GM21786 (cell line): ENCODE data around the gene TCP11L2.
"Not testable (repeated sequence)": the region's sequence is repeated elsewhere in the genome, so short reads cannot be mapped to it uniquely, and the experiment has no call there.

Source experiments
- ATAC-seq: cut with Tn5 transposase; IDR thresholded peaks from one replicate; pipeline ENCODE4 v1.9.1; 2021; ENCODE audit not compliant: unreplicated experiment

TCP11L2 gene

DNA sequence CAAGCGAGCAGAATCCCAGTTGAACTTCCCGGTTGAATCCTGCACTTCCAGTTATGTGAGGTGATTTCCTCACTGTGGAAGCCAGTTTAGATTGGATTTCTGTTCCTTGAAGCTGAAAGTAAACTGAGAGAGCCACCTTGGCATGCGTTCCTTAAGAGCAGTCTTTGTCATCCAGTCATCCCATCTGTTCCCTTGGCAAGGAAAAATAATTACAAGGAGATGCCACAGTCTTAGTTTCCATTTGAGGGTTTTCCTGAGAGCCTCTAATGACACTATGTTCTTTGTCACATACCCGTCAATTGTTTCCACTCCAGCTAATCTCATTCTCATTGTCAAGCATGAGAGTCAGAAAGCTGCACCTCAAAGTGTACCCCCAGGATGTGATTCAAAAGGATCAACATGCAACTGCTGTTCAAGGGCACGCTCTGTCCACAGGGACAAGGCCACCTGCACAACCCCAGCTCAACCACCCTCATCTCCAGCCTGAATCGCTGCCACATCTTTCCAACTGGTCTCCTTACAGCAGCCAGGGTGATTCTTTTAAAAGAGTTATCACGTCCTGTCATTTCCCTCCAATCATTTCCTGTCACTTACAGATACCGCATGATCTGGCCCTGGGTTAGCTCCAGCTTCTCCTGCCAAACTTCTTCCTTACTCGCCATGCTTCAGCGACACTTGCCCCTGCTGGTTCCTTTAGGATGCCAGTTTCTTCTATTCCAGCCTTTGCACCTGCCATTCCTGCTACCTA lies 18.0 kb upstream of the TCP11L2 start:
- ATAC-seq, result no peak

- ATAC-seq, result no peak
These were observed 16.6 kb upstream of the TCP11L2 start for GRCh38 chr12:106285982-106286381.

GRCh38 chr12:106286576-106287162 lies 15.9 kb upstream of the TCP11L2 start:
- ATAC-seq, result not testable (repeated sequence)

DNA sequence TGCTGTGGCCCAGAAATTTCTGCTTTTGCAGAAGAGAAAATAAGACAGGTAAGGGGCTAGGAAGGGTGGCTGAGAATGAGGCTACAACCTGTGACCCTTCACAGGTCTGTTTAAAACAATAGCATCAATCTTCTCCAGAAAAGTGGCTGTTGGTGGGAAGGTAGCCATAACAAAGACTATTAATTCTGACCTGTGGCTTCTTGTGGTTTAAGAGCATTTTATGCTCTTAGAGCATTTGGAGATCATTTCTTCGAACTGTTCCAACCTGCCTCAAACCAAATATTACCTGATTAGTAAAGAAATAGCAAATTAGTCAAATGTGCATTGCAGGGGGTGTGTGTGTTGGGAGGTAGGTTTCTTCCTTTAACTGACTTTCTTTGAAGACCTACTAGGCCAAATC lies 15.2 kb upstream of the TCP11L2 start:
- no peak for ATAC-seq

GRCh38 chr12:106288101-106288493 lies 14.4 kb upstream of the TCP11L2 start:
- no peak for ATAC-seq

DNA sequence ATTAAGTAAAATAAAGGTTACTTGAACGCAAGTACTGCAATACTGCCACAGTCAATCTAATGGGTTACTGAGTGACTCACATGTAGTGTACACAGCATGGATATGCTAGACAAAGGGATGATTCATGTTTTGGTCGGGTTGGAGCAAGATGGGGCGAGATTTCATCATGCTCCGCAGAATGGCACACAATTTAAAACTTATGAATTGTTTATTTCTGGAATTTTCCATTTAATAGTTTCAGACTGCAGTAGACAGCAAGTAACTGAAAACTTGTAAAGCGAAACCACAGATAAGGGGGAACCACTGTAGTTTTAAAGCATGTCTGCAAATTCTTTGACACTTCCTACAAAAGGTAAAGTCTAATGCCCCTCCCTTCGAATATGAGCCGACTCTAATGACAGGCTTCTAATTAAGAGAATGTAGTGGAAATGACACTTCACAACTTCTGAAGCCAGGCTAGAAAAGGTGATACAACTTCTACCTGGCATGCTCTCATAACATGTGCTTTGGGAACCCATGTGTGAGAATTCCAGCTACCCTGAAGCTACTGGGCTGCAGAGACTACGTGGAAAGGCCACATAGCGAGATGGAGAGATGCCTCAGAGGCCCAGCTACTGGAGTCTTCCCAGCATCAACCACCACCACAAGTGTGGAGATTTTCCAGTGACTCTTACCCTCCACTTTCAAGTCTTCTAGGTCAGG lies 13.9 kb upstream of the TCP11L2 start:
- ATAC-seq, result no peak

DNA sequence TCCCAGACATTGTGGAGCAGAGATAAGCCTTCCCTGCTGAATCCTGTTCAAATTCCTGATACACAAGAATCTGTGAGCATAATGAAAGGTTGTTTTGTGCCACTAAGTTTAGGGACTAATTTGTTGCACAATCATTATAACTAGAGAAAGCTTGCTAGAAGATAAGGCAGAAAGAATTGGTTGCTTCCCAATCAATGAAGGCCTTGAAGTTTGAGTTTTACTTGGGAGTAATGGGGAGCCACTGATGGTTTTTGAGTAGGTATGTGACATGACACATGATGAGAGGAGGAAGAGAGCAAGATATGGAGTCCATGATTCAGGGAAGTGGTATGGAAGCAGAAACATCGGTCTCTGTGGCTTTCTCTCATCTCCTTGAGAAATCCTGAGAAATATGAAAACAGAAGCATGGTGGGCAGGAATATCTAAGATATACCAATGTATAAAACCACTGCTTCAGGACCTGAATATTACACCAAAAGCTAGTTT lies 13.3 kb upstream of the TCP11L2 start:
- no peak for ATAC-seq

DNA sequence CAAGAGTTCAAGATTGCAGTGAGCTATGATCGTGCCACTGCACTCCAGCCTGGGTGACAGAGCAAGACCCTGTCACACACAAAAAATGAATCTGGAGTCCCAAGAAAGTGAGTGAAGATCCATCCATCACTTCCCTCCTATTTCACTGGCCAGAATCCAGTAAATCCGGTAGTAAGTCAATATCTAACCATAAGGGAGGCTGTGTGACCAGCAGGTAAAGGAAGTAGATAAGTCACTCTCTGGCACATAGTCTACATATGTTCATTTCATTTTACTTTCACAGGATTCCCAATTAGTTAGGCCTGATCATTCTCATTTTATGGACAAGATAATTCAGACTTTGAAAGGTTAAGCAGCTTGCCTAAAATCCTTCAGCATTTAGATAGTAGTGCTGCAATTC lies 11.9 kb upstream of the TCP11L2 start:
- no peak for ATAC-seq

DNA sequence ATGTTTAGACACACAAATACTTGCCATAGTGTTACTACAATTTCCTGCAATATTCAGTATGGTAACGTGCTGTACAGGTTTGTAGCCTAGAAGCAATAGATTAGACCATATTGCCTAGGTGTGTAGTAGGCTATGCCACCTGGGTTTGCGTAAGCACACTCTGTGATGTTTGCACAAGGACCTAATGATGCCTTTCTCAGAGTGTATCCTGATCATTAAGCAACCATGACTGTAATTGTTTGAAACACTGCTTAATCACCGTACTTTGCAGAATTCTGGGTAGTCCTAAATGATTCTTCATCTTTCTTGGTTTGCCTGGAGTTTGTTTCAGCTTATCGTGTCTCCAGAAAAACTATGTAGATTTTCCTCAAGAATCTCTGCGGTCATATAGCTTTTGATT lies 11.2 kb upstream of the TCP11L2 start:
- ATAC-seq, result no peak

- ATAC-seq, result no peak
These were observed 10.2 kb upstream of the TCP11L2 start for GRCh38 chr12:106292339-106292738.

DNA sequence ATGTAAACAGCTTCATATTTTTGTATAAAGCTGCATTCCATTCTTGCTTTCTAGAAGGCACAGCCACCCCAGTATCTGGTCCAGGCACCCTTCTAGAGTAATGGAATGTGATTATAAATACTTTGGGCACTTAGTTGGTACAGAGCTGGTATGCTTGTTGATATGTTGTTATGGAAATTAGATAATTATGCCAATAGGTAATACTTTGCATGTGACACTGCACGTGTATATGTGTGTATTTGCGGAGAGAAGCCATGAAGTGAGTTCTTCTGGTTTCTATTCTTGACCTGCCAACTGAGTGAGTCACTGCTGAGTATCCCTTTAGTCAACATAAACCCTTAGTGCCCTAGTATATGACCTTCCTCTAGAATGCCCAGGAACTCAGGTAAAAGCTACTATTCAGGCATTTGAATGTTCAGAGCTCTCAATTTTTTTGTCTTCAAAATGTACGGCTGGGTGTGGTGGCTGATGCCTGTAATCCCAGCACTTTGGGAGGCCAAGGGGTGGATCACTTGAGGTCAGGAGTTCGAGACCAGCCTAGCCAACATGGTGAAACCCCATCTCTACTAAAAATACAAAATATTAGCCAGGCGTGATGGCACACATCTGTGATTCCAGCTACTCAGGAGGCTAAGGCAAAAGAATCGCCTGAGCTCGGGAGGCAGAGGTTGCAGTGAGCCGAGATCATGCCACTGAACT lies 6.2 kb upstream of the TCP11L2 start:
- no peak for ATAC-seq

- ATAC-seq, result no peak
These were observed 5.5 kb upstream of the TCP11L2 start for GRCh38 chr12:106297075-106297474.

DNA sequence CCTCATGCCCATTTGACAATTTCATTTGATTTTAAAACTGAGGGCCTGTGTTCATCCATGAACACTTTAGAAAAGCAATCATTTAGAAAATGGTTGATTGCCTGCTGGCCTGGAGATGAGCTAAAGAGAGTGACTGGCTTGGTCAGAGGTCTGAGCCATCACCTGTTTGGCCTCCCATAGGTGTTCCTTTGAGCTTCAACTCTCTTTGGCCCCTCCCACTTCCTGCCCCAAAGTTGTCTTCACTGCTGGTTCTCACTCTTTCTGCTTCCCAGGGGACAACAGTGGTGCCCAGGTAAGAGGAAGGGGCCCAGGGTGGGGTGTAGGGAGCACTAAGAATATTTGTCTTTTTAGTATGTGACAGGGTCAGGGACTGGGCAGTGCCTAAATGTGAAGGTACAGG lies 4.9 kb upstream of the TCP11L2 start:
- ATAC-seq, result no peak

GRCh38 chr12:106299202-106299774 lies 3.2 kb upstream of the TCP11L2 start:
- ATAC-seq, result no peak

GRCh38 chr12:106300761-106301160 lies 1.8 kb upstream of the TCP11L2 start:
- no peak for ATAC-seq

DNA sequence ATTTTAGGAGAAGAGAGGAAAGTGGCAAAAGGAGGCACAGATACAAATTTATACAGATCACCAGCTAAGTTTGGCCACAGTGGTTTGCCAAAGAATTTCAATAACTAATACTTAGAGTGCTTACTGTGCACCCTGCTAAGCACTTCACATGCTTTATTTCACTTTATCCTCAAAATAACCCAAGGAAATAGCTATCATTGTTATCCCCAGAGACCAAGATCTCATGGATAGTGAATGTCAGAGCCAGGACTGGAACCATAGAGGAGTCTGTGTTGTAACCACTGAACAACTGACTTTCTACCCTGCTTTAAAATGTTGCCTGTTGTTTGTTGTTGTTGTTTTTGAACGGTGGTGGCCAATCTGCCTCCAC lies 1.3 kb upstream of the TCP11L2 start:
- ATAC-seq, result no peak

DNA sequence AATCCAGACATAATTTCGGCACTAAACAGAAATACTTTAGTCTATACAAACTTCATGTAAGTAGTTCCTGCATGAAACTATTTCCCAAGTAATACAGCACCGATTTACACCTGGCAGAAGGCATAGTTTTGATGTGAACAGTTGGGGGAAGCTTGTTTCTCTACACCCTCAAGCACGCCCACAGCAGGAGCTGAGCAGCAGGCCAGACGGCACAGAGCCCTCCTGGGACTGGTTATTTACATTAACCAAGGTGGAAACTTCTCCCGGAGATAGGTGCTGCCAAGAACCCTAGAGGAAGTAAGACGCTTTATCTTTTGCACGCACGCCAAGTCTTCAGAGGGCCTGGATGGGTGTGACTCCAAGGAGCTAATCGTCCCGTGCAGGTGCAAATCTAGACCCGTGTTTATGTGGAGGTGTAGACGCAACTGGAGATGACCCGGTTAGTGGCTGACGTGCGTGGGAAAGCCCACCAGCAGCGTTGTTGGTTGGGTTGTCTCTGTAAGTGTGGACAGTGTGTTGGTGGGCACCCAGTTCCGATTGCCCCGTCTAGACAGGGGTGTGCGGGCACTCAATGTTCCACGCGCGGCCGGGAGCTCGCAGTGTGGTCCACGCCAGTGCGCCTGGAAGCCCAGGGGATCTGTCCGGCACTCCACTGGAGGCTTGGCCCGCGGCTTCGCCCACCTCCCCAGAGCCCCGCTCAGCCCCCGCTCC lies 767 bp upstream of the TCP11L2 start:
- peak; percentile 71 for ATAC-seq

DNA sequence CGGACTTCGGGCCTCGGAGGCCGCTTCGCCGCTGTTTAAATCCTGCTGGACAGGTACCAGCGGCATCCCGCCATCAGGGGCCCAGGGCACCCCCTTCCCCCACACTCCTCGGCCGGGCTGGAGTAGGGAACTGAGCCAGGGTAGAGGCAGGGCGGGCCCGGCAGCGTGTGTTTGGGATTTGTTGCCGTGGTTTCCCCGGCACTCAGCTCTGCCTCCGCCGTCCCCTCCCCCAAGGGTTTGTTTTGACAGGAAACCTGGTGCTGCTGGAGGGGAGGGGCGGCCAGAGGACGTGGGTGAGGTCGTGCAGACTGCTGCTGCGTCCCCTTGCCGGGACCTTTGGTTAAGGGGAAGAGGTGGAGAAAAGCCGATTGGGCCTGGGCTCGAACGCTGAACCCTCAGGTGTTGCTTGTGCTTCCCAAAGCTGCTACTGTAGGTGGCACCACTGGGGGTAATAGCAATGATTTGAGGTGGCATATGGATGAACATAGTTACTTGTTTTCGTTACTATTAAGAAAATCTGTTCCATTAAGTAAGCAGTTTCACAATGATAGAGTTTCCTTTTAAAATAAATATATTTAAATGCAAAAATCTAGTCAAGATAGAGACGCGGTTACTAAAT lies 778 bp downstream of the TCP11L2 start:
- ATAC-seq, result peak; percentile 19

- no peak for ATAC-seq
These were observed 1.5 kb downstream of the TCP11L2 start for GRCh38 chr12:106304001-106304421.

- ATAC-seq, result no peak
These were observed 2.3 kb downstream of the TCP11L2 start for GRCh38 chr12:106304797-106305196.
